GM18505 (cell line): Measurements from ENCODE around the gene MS4A4A.
"Not testable (repeated sequence)": the region's sequence is repeated elsewhere in the genome, so short reads cannot be mapped to it uniquely, and the experiment has no call there.

Source experiments
- ATAC-seq: cut with Tn5 transposase; IDR thresholded peaks from one replicate; pipeline ENCODE4 v1.9.1; 2021; ENCODE audit not compliant: unreplicated experiment
- POLR2A ChIP-seq: IDR thresholded peaks from 4 replicates; pipeline ENCODE4 v1.6.1; 2011; ENCODE audit warnings: borderline replicate concordance; ENCODE audit not compliant: insufficient read depth, insufficient read length; ENCODE audit errors: extremely low read depth

MS4A4A gene

DNA sequence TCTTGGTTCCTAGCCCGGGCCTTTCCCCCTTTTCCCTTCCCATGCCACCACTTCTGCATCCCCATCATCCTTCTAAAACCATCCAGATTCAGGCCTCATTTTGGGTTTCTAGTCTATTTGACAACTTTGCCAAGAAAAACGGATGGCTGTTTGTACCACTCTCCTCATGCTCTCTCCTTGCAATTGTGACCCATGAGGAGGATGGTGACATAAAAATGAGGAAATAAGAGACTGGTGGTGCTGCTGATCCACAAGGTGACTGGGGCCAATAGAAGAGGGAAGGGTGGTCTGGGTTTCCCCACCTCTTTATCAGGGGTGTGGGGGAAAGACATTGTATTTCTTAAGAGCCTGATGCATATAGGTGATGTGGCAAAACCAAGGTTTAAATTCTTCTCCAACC, 1.0 kb downstream of the MS4A4A start:
- ATAC-seq: no peak
- no peak for TF ChIP-seq POLR2A

DNA sequence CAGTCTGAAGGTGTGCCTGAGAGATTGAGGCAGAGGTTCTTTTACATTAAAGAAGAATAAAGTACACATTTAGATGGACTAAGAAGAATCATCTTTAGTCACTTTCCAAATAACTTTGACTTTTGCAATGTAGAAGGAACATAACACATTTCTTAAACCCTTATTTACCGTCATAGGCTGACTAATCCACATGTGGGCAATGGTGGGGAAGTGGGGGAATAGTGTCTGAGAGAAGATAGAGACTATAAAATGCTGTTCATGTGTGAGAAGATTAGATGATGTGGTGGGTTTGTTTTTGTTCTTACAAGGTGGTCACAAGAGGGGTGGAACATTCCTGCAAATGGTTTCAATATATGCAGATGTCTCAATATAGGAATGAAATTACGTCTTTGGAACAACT, 1.8 kb downstream of the MS4A4A start:
- no peak for TF ChIP-seq POLR2A
- no peak for ATAC-seq

DNA sequence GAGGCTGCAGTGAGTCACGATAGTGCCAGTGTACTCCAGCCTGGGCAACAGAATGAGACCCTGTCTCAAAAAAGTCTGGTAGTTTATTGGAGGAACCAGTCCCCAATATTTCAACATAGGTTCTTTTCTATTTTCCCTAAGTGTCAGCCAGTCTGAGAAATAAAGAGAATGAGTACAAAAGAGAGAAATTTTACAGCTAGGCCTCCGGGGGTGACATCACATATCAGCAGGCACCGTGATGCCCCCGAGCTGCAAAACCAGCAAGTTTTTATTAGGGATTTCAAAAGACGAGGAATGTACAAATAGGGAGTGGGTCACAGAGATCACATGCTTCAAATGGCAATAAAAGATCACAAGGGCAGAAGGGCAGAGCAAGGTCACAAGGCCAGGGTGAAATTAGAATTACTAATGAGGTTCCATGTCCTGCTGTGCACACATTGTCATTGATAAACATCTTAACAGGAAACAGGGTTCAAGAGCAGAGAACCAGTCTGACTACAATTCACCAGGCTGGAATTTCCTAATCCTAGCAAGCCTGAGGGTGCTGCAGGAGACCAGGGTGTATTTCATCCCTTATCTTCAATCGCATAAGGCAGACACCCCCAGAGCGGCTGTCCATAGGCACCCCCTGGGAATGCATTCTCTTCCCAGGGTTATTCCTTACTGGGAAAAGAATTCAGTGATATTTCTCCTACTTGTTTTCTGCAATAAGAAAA, 5.1 kb downstream of the MS4A4A start:
- ATAC-seq: not testable (repeated sequence)

DNA sequence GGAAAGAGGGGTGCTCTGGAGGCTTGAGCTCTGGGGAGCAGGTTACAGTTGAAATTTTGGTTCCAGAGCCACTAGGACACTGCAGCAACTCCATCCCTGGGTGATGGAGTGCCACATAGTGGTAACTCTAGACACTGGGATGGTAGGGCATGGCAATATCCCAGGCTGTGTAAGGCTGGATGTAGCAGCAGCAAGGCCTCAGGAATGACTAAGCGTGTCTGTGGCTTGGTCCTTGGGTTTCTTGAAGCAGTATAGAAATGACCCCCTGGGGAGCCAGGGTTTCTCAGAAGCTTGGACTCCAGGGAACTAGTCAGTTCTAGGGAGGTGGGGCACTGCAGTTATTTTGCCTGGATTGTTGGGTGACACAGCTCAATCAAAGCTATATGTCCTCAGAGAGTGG, 8.1 kb downstream of the MS4A4A start:
- ATAC-seq: no peak
- TF ChIP-seq POLR2A: no peak

DNA sequence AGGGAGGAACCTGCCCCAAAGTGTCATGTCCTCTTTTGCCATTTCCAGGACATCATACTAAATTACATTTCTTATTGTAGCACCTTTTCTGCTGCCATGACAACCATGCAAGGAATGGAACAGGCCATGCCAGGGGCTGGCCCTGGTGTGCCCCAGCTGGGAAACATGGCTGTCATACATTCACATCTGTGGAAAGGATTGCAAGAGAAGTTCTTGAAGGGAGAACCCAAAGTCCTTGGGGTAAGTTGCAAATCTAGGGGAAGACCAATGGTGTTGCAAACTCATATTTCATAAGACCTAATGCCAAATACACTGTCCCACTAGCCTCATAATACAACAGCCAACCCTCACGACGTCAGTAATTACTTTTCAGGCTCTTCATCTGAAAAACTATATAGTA, 11.7 kb downstream of the MS4A4A start:
- TF ChIP-seq POLR2A: no peak
- no peak for ATAC-seq

DNA sequence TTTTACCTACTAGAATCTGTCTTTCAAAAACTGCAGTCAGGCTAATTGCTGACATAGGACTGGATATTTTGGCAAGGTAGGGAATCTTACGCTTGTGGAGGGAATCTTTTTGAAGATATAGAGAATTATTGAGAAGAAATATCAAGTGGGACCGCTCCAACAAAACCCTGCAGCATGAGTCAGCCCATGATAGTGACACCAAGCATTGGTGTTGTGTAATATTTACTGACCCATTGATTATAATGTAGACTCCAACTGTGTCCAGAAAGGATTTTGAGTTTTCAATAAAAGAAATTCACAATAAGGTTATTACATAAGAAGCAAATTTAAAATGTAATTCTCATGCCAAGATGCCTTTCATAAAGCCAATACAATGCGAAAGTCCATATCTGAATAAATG, 20.7 kb downstream of the MS4A4A start:
- TF ChIP-seq POLR2A: no peak
- no peak for ATAC-seq

DNA sequence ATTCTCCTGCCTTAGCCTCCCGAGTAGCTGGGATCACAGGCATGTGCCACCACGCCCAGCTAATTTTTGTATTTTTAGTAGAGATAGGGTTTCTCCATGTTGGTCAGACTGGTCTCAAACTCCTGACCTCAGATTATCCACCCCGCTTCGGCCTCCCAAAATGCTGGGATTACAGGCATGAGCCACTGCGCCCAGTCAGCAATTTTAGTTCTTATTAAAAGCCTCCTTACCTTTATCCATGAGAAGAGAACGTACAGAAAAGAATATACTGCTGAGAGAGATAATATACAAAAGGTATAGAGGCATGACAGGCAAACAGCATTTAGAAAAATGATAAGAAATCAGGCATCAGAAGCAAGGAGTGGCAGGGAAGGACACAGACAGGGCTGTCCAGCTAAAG, 21.4 kb downstream of the MS4A4A start:
- not testable (repeated sequence) for ATAC-seq

DNA sequence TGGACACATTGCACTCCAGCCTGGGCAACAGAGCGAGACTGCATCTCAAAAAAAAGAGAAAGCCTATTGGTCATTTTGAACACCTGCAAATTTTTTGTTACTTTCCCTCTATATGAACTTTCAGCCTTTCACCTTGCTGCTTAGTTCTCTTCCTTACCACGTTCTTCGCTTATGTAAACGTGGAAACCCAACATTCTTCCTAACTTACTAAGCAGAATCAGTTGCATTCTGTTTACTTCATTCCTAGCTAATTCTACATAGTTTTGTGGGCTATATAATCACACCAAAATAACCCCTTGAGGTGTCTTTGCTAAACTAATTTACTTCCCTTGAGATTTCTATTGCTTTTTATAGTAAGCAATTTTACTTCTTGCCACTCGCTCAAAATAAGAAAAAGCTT, 23.2 kb downstream of the MS4A4A start:
- no peak for ATAC-seq
- TF ChIP-seq POLR2A: no peak

DNA sequence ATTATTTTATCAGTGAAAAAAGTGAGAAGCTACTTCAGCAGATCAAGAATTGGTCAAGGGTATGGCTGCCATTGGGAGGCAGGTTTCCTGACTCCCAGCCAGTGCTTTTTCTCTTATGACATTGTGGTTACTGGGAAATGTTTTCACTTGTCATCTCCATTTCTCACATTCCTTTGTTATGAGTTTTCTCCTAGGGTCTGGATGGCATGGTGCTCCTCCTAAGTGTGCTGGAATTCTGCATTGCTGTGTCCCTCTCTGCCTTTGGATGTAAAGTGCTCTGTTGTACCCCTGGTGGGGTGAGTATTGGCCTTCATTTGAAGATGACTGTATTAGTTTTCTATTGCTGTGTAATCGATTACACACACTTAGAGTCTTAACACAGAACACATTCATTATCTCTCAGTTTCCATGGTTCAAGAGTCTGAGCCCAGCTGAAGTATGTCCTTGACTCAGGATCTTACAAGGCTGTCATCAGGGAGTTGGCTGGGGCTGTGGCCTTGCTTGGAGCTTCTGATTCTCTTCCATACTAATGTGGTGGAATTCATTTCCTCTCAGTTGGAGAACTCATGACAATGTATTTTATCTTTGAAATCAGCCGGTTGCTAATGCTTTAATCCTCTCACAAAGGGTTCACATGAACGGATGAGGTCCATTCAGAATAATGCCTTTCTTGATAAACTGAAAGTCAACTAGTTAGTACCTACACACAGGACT, 25.6 kb downstream of the MS4A4A start:
- TF ChIP-seq POLR2A: no peak
- no peak for ATAC-seq

DNA sequence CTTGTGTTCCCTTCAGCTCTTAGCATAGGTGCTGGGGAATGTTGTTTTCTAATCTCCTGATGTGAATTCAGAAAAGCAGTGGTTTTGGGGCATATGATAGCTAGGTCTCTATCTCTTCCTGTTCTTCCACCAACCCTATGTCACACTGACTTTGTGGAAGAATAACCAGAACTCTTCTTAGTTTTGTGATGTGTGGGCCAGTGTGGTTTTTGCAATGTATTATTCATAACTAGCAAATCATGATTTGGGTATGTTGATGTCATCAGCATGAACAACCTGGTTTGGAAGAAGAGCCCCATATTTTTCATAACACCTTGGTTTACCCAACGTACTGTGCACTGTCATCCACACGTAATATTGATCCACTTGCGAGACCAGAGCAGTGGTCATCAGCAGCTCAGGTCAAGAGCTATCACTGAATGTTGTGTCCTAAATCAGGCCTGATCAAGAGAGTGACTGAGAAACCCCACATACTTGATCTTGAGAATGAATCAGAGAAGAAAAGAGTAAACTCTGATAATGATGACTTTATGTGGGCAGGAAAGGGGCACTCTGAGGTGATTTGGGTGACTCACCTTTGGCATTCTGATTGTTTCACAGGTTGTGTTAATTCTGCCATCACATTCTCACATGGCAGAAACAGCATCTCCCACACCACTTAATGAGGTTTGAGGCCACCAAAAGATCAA, 27.2 kb downstream of the MS4A4A start:
- ATAC-seq: no peak
- no peak for TF ChIP-seq POLR2A

DNA sequence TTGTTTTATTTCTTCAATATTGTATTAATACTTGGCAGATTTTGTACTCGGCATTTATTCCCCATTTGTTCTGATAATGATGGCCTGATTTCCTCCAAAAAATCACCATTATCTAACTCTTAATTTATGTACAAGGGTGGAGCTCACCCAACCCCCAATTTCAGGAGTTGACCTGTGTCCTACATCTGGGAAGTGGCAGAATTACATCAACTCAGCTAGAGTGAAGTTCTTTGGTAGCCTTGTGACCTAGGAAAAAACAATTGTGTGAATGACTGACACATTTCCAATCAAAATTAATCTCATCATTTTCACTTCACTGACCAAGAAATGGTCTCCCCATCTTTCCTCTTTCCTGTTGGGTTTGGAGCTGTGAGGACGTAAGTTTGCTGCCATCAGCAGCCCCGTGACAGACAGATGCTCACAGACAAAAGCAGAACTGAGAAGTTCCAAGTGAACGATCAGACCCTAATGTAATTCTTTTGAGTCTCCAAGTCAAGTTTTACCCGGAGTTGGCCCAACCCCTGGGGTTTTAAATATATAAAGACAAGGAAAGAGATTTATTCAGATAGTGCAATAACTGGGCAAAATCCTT, 30.0 kb downstream of the MS4A4A start:
- TF ChIP-seq POLR2A: no peak
- peak; percentile 68 for ATAC-seq

DNA sequence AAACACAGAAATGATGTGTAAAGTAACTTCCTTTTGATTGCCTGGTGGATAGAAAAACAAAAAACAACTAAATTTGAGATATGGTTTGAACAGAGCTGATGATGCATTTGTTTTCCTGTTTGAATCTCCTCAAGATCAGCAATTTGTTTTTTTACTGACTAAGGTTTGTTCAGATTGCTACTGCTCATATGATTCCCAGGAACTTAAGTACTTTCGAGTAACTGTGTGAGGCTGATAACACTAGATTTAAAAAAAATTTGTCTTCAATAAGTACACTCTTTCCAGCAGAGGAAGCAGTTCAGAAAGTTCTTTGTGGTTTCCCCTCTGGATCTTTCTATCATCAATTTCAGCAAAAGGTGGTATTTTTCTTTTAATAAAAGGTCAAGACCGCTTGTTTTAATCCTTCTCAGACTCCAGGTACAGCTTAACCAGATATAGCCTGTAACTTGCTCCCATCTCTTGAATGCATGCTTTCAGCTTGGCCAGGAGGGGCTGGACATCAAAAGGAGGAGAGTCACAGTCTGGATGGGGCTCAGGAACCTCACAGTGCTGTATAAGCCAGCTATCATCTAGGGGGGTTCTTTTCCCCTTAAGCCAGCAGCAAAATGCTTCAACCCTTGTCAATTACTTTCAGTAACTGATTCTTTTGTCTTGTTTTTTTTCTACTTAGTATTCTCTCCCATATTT, 34.3 kb downstream of the MS4A4A start:
- ATAC-seq: no peak
- no peak for TF ChIP-seq POLR2A

DNA sequence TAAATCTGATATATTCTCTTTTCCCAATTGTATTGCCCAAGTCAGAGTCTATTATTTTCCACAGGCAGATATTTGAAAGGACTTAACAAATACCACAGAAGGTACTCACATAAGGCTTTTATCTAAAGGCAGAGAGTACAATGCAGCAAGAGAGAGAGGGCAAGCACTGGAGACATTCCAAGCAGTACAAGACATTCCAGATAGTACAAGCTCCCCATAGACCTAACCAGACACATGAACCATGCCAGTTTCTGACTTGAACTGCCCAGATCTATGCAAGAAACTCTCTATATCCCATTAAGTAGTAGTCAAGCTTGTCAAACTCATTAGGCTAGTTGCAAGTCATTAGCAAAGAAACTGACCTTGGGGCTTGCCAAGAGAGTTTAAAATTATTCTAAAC, 35.4 kb downstream of the MS4A4A start:
- no peak for ATAC-seq

More for the DNA sequence above, 35.4 kb downstream of the MS4A4A start:
- TF ChIP-seq POLR2A: no peak
